DND-41 (cell line): ENCODE results near the gene KRI1.
"Not testable (repeated sequence)": the region's sequence is repeated elsewhere in the genome, so short reads cannot be mapped to it uniquely, and the experiment has no call there.

Experiments used
- CTCF ChIP-seq: IDR thresholded peaks from 2 replicates; pipeline ENCODE4 v1.5.1; 2012; ENCODE audit warnings: borderline replicate concordance, low read length, moderate library complexity, mild to moderate bottlenecking; ENCODE audit not compliant: poor library complexity, severe bottlenecking; ENCODE audit errors: extremely low read depth
- EZH2 ChIP-seq: IDR thresholded peaks from 3 replicates; pipeline ENCODE4 v1.6.1; 2012; ENCODE audit warnings: borderline replicate concordance, low read depth, mild to moderate bottlenecking, moderate library complexity, low read length, inconsistent platforms; ENCODE audit not compliant: severe bottlenecking

- TF ChIP-seq EZH2, CTCF: not testable (repeated sequence)
These were observed 8.0 kb upstream of the KRI1 start for GRCh38 chr19:10573793-10574192.
